Measurements from ENCODE around the gene GALNT2. TPM values are rescaled to one million over a fixed set of nuclear protein-coding genes. Genes with fewer than 3 reads are reported as not detected.

GALNT2 gene
- total RNA-seq, 3 donors from 2014 or later: 29.5 to 59.1 (median 55.2) TPM

- Histone ChIP-seq H3K36me3 (ENCODE audit: low read depth) (no peaks in the 10 kb centered on the region), H3K9me3 (no peaks in the 10 kb centered on the region), H3K4me1 (ENCODE audit: low read depth) (peaks cover 12% of the 10 kb centered on the region), H3K4me3 (no peak overlapping the region)
- DNase-seq (no peak), ATAC-seq (no peak)
- intact Hi-C loops (cut with DNase I, micrococcal nuclease): no loop called here
- no peak for TF ChIP-seq CTCF (IDR thresholded peaks at IDR 0.05)
Measured at GRCh38 chr1:230208619-230209261, 141.7 kb downstream of the GALNT2 start.

- ATAC-seq (no peak), DNase-seq (no peak)
- intact Hi-C loops (cut with DNase I, micrococcal nuclease): no loop called here
- no peaks in the 10 kb centered on the region for H3K36me3 ChIP-seq (ENCODE audit: low read depth)
- H3K4me3 ChIP-seq: no peak overlapping the region
- H3K9me3 ChIP-seq: no peaks in the 10 kb centered on the region
- TF ChIP-seq CTCF (IDR thresholded peaks at IDR 0.05): no peak
- peaks cover 14% of the 10 kb centered on the region for H3K4me1 ChIP-seq (ENCODE audit: low read depth)
Measured at GRCh38 chr1:230210326-230210980, 143.4 kb downstream of the GALNT2 start.

GRCh38 chr1:230210981-230211336, 143.9 kb downstream of the GALNT2 start:
- no peak for ATAC-seq
- intact Hi-C loops (cut with DNase I, micrococcal nuclease): no loop called here
- Histone ChIP-seq H3K4me1 (ENCODE audit: low read depth) (peaks cover 11% of the 10 kb centered on the region), H3K4me3 (no peak overlapping the region), H3K36me3 (ENCODE audit: low read depth) (no peaks in the 10 kb centered on the region), H3K9me3 (no peaks in the 10 kb centered on the region)
- TF ChIP-seq CTCF (IDR thresholded peaks at IDR 0.05): no peak
- DNase-seq: no peak

GRCh38 chr1:230211436-230212145, 144.6 kb downstream of the GALNT2 start:
- TF ChIP-seq CTCF (IDR thresholded peaks at IDR 0.05): no peak
- ATAC-seq (no peak), DNase-seq (no peak)
- intact Hi-C loops (cut with DNase I, micrococcal nuclease): no loop called here
- H3K36me3 ChIP-seq (ENCODE audit: low read depth): no peaks in the 10 kb centered on the region
- H3K4me3 ChIP-seq: no peak overlapping the region
- no peaks in the 10 kb centered on the region for H3K9me3 ChIP-seq
- H3K4me1 ChIP-seq (ENCODE audit: low read depth): peaks cover 11% of the 10 kb centered on the region

GRCh38 chr1:230212405-230212936, 145.4 kb downstream of the GALNT2 start:
- intact Hi-C loops (cut with DNase I, micrococcal nuclease): no loop called here
- H3K36me3 ChIP-seq (ENCODE audit: low read depth): no peaks in the 10 kb centered on the region
- no peak for TF ChIP-seq CTCF (IDR thresholded peaks at IDR 0.05)
- peak in 1 of 3 donors; percentile 29 for DNase-seq
- H3K9me3 ChIP-seq: no peaks in the 10 kb centered on the region
- peak; percentile 37 for ATAC-seq
- H3K4me3 ChIP-seq: no peak overlapping the region
- peaks cover 11% of the 10 kb centered on the region for H3K4me1 ChIP-seq (ENCODE audit: low read depth)

Measured in mucosa of descending colon (tissue), 3 donors.